HepG2 (cell line): ENCODE results near the gene PTPRO. TPM values are rescaled to one million over a fixed set of nuclear protein-coding genes. Genes with fewer than 3 reads are reported as not detected.
A peak's percentile ranks its signal among the peaks of the same experiment; 100 is the strongest.

Experiments
- ATAC-seq: fragments of 200-7000 bp; cut with Tn5 transposase; 3 replicates; pipeline ENCODE4 v1.9.1; 2020; ENCODE audit warnings: mild to moderate bottlenecking, moderate library complexity
- BruUV-seq: library from RNA; stranded (reverse); fragments of 400-500 nt; replicated peaks from 2 replicates; lab custom pipeline; 2021; lab: Mats Ljungman, UMichigan
- CTCF ChIA-PET: fragments of 300-600 bp; formaldehyde crosslinking; extraction: SDS; loops from one replicate; lab custom pipeline; 2021; ENCODE audit warnings: low total read pairs, inconsistent platforms, low intra/inter-chr PET ratio; lab: Yijun Ruan, JAX
- POLR2A ChIA-PET: fragments of 350-600 bp; sonication (Branson Sonifier 250); formaldehyde crosslinking; loops from one replicate; lab custom pipeline; 2020; ENCODE audit warnings: antibody characterized with exemption, inconsistent platforms; lab: Yijun Ruan, JAX
- DNase-seq: peaks from one replicate; pipeline ENCODE4 v3.0.0-alpha.2; 2015; ENCODE audit warnings: low spot score
- FAIRE-seq: peaks from 3 replicates; lab custom pipeline; 2011; peaks lifted over from hg19 to GRCh38; lab: Jason Lieb, UNC
- H2AFZ ChIP-seq: one replicate; pipeline ENCODE4 v1.6.1; 2011; ENCODE audit warnings: low read length, inconsistent platforms
- H3K27ac ChIP-seq: fragments of 300-600 bp; 3 replicates; pipeline ENCODE4 v1.8.0; 2011; ENCODE audit warnings: mixed run types, mild to moderate bottlenecking, mixed read lengths, low read length, inconsistent platforms; ENCODE audit not compliant: insufficient read depth; ENCODE audit errors: extremely low read length
- H3K27me3 ChIP-seq, 2 experiments: fragments of 200-600 bp in 1 of 2; 2 replicates in 1 of 2; 3 replicates in 1 of 2; pipeline versions ENCODE4 v1.6.0 to v1.8.0; 2011; ENCODE audit warnings: low read length in 2 of 2, mild to moderate bottlenecking in 2 of 2, moderate library complexity in 2 of 2, inconsistent platforms in 1 of 2; ENCODE audit not compliant: insufficient read depth in 2 of 2, control insufficient read depth in 1 of 2
- H3K36me3 ChIP-seq, 2 experiments: fragments of 200-600 bp in 1 of 2; replicated peaks in 1 of 2; 2 replicates in 1 of 2; 3 replicates in 1 of 2; pipeline versions ENCODE4 v1.5.1 to v1.8.0; 2011; ENCODE audit warnings: low read length in 2 of 2, inconsistent platforms in 1 of 2; ENCODE audit not compliant: insufficient read depth in 2 of 2, control insufficient read depth in 1 of 2
- H3K4me1 ChIP-seq: 2 replicates; pipeline ENCODE4 v1.5.1; 2012; ENCODE audit warnings: low read length, inconsistent platforms; ENCODE audit not compliant: insufficient read depth
- H3K4me2 ChIP-seq: 2 replicates; pipeline ENCODE4 v1.6.0; 2011; ENCODE audit warnings: low read depth, low read length, inconsistent platforms
- H3K4me3 ChIP-seq, 3 experiments: fragments of 200-600 bp in 1 of 3; sonication (generic), shearing (Covaris generic) in 1 of 3; replicated peaks in 1 of 3; 2 replicates each; pipeline ENCODE4 v1.5.1; 2011 to 2016; ENCODE audit warnings: low read length in 3 of 3, inconsistent platforms in 2 of 3, low read depth in 2 of 3, mild to moderate bottlenecking in 2 of 3, control low read depth in 1 of 3, mixed read lengths in 1 of 3; ENCODE audit not compliant: insufficient read depth in 1 of 3
- H3K79me2 ChIP-seq: one replicate; pipeline ENCODE4 v1.6.1; 2011; ENCODE audit warnings: low read length, inconsistent platforms; ENCODE audit not compliant: insufficient read depth
- H3K9ac ChIP-seq: 2 replicates; pipeline ENCODE4 v1.6.0; 2011; ENCODE audit warnings: mild to moderate bottlenecking, low read depth, low read length, inconsistent platforms; ENCODE audit not compliant: insufficient read depth
- H3K9me3 ChIP-seq: 2 replicates; pipeline ENCODE4 v1.5.1; 2012; ENCODE audit warnings: mild to moderate bottlenecking, low read length
- H4K20me1 ChIP-seq: 2 replicates; pipeline ENCODE4 v1.6.0; 2011; ENCODE audit warnings: inconsistent platforms, mild to moderate bottlenecking, low read length, moderate library complexity; ENCODE audit not compliant: insufficient read depth
- AGO1 ChIP-seq: fragments of 200-400 bp; formaldehyde crosslinking; IDR thresholded peaks from 2 replicates; pipeline ENCODE4 v1.6.1; 2017; ENCODE audit warnings: mild to moderate bottlenecking, low read depth, low read length, moderate library complexity; ENCODE audit not compliant: poor library complexity, severe bottlenecking
- AHR ChIP-seq: IDR thresholded peaks from 2 replicates; pipeline ENCODE4 v1.6.1; 2018; ENCODE audit warnings: missing genetic modification reagents, missing compliant biosample characterization
- CAMTA2 ChIP-seq: sonication (generic); formaldehyde crosslinking; IDR thresholded peaks from 2 replicates; pipeline ENCODE4 v1.4.0; 2020; ENCODE audit warnings: mild to moderate bottlenecking, missing genetic modification reagents, borderline replicate concordance
- CTCF ChIP-seq: sonication (generic); formaldehyde crosslinking; IDR thresholded peaks from 2 replicates; pipeline ENCODE4 v1.5.0; 2020; ENCODE audit warnings: mild to moderate bottlenecking, missing genetic modification reagents, moderate library complexity
- FOXP1 ChIP-seq, 2 experiments: fragments of 450-650 bp in 1 of 2; IDR thresholded peaks; 2 replicates each; pipeline ENCODE4 v1.6.1; 2017 to 2018; ENCODE audit warnings: antibody characterized with exemption in 1 of 2
- KDM6A ChIP-seq: IDR thresholded peaks from 2 replicates; pipeline ENCODE4 v1.6.1; 2016; ENCODE audit warnings: low read depth
- MAFK ChIP-seq, 2 experiments: IDR thresholded peaks in 1 of 2; conservative IDR thresholded peaks in 1 of 2; 2 replicates each; pipeline ENCODE4 v1.6.1; 2011; ENCODE audit warnings: improper control_type of control experiment in 2 of 2, low read length in 2 of 2
- MBNL3 ChIP-seq: fragments of 250-450 bp; sonication (Bioruptor Pico); conservative IDR thresholded peaks from 2 replicates; pipeline ENCODE4 v1.8.0; 2022; ENCODE audit warnings: mild to moderate bottlenecking, inconsistent platforms
- NKX3-1 ChIP-seq: sonication (generic); formaldehyde crosslinking; IDR thresholded peaks from 2 replicates; pipeline ENCODE4 v1.5.0; 2020; ENCODE audit warnings: missing genetic modification reagents
- SMARCC2 ChIP-seq: fragments of 450-650 bp; IDR thresholded peaks from 2 replicates; pipeline ENCODE4 v1.6.1; 2017; ENCODE audit warnings: antibody characterized with exemption, mild to moderate bottlenecking
- STAG1 ChIP-seq: sonication (generic); formaldehyde crosslinking; IDR thresholded peaks from 2 replicates; pipeline ENCODE4 v1.4.0; 2020; ENCODE audit warnings: missing genetic modification reagents
- ZNF12 ChIP-seq: sonication (generic); formaldehyde crosslinking; IDR thresholded peaks from 2 replicates; pipeline ENCODE4 v1.5.0; 2020; ENCODE audit warnings: missing genetic modification reagents
- ZNF646 ChIP-seq: sonication (generic); formaldehyde crosslinking; IDR thresholded peaks from 2 replicates; pipeline ENCODE4 v1.9.0; 2021; ENCODE audit warnings: mild to moderate bottlenecking, missing genetic modification reagents
- ZNF816 ChIP-seq: sonication (generic); formaldehyde crosslinking; IDR thresholded peaks from 2 replicates; pipeline ENCODE4 v1.8.0; 2022; ENCODE audit warnings: missing genetic modification reagents, mild to moderate bottlenecking, borderline replicate concordance
- WGBS: methylation state at CpG from one replicate; pipeline ENCODE4 v1.1.6; 2017; ENCODE audit warnings: low lambda C conversion rate; 5-methylcytosine and 5-hydroxymethylcytosine counted together
- in situ Hi-C: cut with HindIII; loops from 2 replicates; pipeline ENCODE4 v1.10.0; 2017; ENCODE audit warnings: low pct_unique_long_range_greater_than_20kb; ENCODE audit not compliant: extremely low pct_ligation_motif_present
- intact Hi-C: fragments of 100-400 bp; cut with micrococcal nuclease; formaldehyde crosslinking; loops from one replicate; pipeline ENCODE4 v1.10.0; 2022; ENCODE audit not compliant: unreplicated experiment
- polyA plus RNA-seq, 8 experiments: library from polyadenylated mRNA; depleted of rRNA in 3 of 8; stranded (reverse) in 7 of 8; unstranded in 1 of 8; fragments of >200 nt; fragmentation: Illumina TruSeq in 4 of 8; extraction: Trizol in 4 of 8; gene quantifications; 2 replicates each; pipeline versions ENCODE4 v1.2.1 to v1.2.3, GENCODE V29; 2011 to 2016; ENCODE audit warnings: low read depth in 4 of 8, missing spikeins in 1 of 8, mixed read lengths in 1 of 8; ENCODE audit not compliant: insufficient read depth in 1 of 8
- total RNA-seq, 5 experiments: library from RNA; depleted of rRNA; stranded (reverse); fragments of >200 nt; fragmentation: Illumina TruSeq; extraction: Trizol; gene quantifications; 2 replicates each; pipeline ENCODE4 v1.2.3, GENCODE V29; 2016; ENCODE audit warnings: low read depth in 1 of 5

Gene PTPRO
- total and polyA plus RNA-seq, 2 of the 13 experiments (the other 11 are each of a cell fraction or from before 2014, with no cell fraction given) = 0.04 TPM; not detected in 1

- no TSS peak for BruUV-seq
- H3K4me2 ChIP-seq = no peak overlapping the region
- intact Hi-C loops (loop anchor here (1.0 to 5.0 kb wide), 3 partner anchors 246 to 365 kb away; no protein-coding TSS in a partner anchor), in situ Hi-C loops (loop anchor here (5.0 kb wide), 1 partner anchor 245 kb away; no protein-coding TSS in a partner anchor)
- H3K36me3 ChIP-seq = no peaks in the 10 kb centered on the region
- ChIA-PET POLR2A (no interaction called here), CTCF (interaction anchor here (2.5 kb wide), 1 partner anchor 247 kb away, joined by 27 read pairs; no protein-coding TSS in a partner anchor)
- peaks cover 0 to 4% of the 10 kb centered on the region in 2 experiments; a peak in 1 of 5 replicates for H3K27me3 ChIP-seq
- ATAC-seq (no peak), FAIRE-seq (no peak), DNase-seq (peak; percentile 38)
- no peak overlapping the region for H2AFZ ChIP-seq
- no peaks in the 10 kb centered on the region for H3K79me2 ChIP-seq
- WGBS = 1% methylated on average over 3 of the region's 3 CpGs
- no peak overlapping the region for H3K9ac ChIP-seq
- no peak overlapping the region for H3K4me3 ChIP-seq
- no peaks in the 10 kb centered on the region for H3K9me3 ChIP-seq
- H3K4me1 ChIP-seq = peaks cover 7% of the 10 kb centered on the region; the same call in 1 of the 2 replicates
- no peaks in the 10 kb centered on the region for H4K20me1 ChIP-seq
- H3K27ac ChIP-seq = no peak overlapping the region
- TF ChIP-seq AHR (CRISPR knock-in tag) (no peak), ZNF816 (CRISPR knock-in tag) (no peak), STAG1 (CRISPR knock-in tag) (peak; percentile 77), MAFK (conservative IDR thresholded peaks at IDR 0.05 in 1 of 2, IDR thresholded peaks at IDR 0.05 in 1 of 2; ENCODE audit: low read length in 2 of 2) (no peak), KDM6A (no peak), MBNL3 (no peak), ZNF646 (CRISPR knock-in tag) (no peak), SMARCC2 (no peak), AGO1 (no peak), NKX3-1 (CRISPR knock-in tag) (no peak), FOXP1 (IDR thresholded peaks at IDR 0.05) (no peak), FOXP1 (CRISPR knock-in tag; IDR thresholded peaks at IDR 0.05) (no peak), CTCF (CRISPR knock-in tag) (peak; percentile 64), CAMTA2 (CRISPR knock-in tag) (no peak), ZNF12 (CRISPR knock-in tag) (no peak)
Measured at GRCh38 chr12:15522574-15523187, 200.4 kb downstream of the PTPRO start.
